Mucosa of descending colon (tissue), 3 donors: ENCODE data around the gene NFASC. TPM values are rescaled to one million over a fixed set of nuclear protein-coding genes. Genes with fewer than 3 reads are reported as not detected.

Source experiments
- ATAC-seq: fragments of 200-7000 bp; cut with Tn5 transposase; one replicate; pipeline ENCODE4 v1.9.1; 2020; ENCODE audit warnings: mild to moderate bottlenecking, moderate library complexity
- DNase-seq, 3 donors: peaks; one replicate each; pipeline ENCODE4 v3.0.0-alpha.2; 2020
- H3K36me3 ChIP-seq: fragments of 200-600 bp; one replicate; pipeline ENCODE4 v1.8.0; 2021; ENCODE audit warnings: low read depth, mild to moderate bottlenecking
- H3K4me1 ChIP-seq: fragments of 200-600 bp; one replicate; pipeline ENCODE4 v1.8.0; 2021; ENCODE audit warnings: low read depth, mild to moderate bottlenecking
- H3K4me3 ChIP-seq: fragments of 200-600 bp; one replicate; pipeline ENCODE4 v1.8.0; 2021; ENCODE audit warnings: mild to moderate bottlenecking
- H3K9me3 ChIP-seq: fragments of 200-600 bp; one replicate; pipeline ENCODE4 v1.8.0; 2021; ENCODE audit warnings: mild to moderate bottlenecking
- intact Hi-C, 2 donors: fragments of 100-400 bp; cut with DNase I in 1 of 2; cut with micrococcal nuclease in 1 of 2; formaldehyde crosslinking; loops; one replicate each; pipeline versions ENCODE4 v1.11.0 to v1.11.1; 2022; cut with DNase I, micrococcal nuclease
- total RNA-seq, 3 donors: library from RNA; stranded (reverse); fragmentation: NEBNext Ultra II Directional in 2 of 3; extraction: Animal tissue kit (Norgen Biotek cat#: 25700) in 2 of 3; gene quantifications; one replicate each; pipeline versions ENCODE4 v1.2.1 to v1.2.4, GENCODE V29; 2021 to 2023
- TF ChIP-seq, protein P1 (sequence below): fragments of 200-600 bp; IDR thresholded peaks from one replicate; pipeline ENCODE4 v1.8.0; 2022; ENCODE audit warnings: antibody characterized with exemption, mild to moderate bottlenecking
- donor health status: DM: no; HTN: no; CAD: no; lungs with moderate emphysema.
- donor health status: DM: no; HTN: no; CAD: no.
- donor health status: DM: no; HTN: yes; CAD: no.

NFASC gene
- total RNA-seq, 3 donors from 2014 or later, result 12.3 to 27.6 (median 22.7) TPM

DNA sequence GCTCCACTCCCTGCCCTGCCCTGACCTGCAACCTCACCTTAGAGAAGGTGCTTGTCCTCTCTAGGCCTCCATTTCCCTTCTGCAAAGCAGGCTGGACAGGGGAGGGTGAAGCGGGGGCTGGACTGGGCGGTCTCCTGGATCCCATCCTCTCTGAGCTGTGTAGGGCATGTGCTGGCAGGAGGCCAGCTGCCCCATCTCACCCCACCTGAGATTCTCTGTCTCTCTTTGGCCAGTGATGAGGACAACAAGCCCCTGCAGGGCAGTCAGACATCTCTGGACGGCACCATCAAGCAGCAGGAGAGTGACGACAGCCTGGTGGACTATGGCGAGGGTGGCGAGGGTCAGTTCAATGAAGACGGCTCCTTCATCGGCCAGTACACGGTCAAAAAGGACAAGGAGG, 145.4 kb downstream of the NFASC start:
- intact Hi-C loops, result no loop called here
- no peak overlapping the region for H3K4me3 ChIP-seq
- no peaks in the 10 kb centered on the region for H3K36me3 ChIP-seq
- no peaks in the 10 kb centered on the region for H3K9me3 ChIP-seq
- peaks cover 4% of the 10 kb centered on the region for H3K4me1 ChIP-seq
- DNase-seq, result no peak
- ATAC-seq, result no peak
- TF ChIP-seq, protein P1, sequence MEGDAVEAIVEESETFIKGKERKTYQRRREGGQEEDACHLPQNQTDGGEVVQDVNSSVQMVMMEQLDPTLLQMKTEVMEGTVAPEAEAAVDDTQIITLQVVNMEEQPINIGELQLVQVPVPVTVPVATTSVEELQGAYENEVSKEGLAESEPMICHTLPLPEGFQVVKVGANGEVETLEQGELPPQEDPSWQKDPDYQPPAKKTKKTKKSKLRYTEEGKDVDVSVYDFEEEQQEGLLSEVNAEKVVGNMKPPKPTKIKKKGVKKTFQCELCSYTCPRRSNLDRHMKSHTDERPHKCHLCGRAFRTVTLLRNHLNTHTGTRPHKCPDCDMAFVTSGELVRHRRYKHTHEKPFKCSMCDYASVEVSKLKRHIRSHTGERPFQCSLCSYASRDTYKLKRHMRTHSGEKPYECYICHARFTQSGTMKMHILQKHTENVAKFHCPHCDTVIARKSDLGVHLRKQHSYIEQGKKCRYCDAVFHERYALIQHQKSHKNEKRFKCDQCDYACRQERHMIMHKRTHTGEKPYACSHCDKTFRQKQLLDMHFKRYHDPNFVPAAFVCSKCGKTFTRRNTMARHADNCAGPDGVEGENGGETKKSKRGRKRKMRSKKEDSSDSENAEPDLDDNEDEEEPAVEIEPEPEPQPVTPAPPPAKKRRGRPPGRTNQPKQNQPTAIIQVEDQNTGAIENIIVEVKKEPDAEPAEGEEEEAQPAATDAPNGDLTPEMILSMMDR, result no peak

DNA sequence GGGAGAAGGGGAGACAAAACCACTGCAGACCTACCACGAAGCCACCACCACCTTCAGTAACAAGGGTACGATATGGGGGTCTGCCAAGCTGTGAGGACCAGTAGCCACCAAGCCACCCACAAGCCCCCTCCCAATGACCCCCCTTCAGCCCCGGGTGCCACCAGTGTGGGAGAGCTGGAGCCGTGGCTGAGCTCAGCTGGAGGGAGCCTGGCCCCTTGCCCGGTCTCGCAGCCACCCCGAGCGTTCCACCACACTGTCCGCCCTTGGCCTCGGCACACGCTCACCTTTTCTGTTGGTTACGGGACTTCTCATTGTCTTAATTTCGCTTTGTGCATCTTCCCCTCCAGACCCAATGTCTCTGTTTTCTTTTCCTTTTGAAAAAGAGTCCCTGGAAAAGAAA, 145.9 kb downstream of the NFASC start:
- no peak for ATAC-seq
- Histone ChIP-seq H3K4me3 (no peak overlapping the region), H3K9me3 (no peaks in the 10 kb centered on the region)

DNA sequence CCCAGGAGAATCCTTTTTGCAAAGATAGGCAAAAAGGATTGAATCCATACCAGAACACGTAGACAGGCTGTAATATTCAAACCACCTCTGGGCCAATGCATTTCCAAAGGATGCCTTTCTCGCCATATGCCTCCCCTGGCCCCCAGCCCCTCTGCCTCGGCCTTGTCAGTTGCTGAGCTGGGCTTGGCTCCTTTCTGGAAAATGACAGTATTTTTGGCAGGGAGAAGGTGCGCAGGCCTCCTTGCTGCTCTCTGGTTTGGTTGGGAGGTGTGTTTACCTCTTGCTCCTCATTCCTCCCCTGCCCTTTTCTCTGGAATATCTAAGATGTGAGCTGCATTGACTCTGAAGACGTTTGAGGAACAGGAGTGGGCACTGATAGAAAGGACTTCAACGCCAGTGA, 146.3 kb downstream of the NFASC start:
- peaks cover 4% of the 10 kb centered on the region for H3K4me1 ChIP-seq
- H3K36me3 ChIP-seq, result no peaks in the 10 kb centered on the region
- no peak overlapping the region for H3K4me3 ChIP-seq
- TF ChIP-seq, protein P1, result no peak
- intact Hi-C loops, result no loop called here
- DNase-seq (no peak), ATAC-seq (no peak)
- no peaks in the 10 kb centered on the region for H3K9me3 ChIP-seq

More for the DNA sequence above, 145.9 kb downstream of the NFASC start:
- H3K36me3 ChIP-seq, result no peaks in the 10 kb centered on the region
- no peak for DNase-seq
- TF ChIP-seq, protein P1, result no peak
- intact Hi-C loops, result no loop called here
- H3K4me1 ChIP-seq, result peaks cover 4% of the 10 kb centered on the region

DNA sequence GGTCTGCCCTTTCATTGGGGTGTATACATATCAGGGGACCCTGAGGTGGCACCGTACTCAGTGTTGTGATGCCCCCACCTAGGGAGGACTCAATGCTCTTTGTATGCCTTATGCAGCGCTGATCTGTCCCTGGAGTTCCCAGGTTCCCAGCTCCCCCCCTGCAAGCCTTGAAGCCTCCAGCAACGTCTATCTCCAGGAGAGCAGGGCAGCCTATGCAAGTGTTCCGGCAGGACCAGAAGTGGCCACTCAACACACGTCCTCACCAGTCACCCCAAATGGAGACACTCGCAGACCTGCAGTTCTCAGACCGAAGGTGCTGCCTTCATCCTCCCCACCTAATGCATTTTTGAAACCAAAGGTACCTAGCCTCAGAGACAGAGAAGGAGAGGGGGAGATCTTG, 147.1 kb downstream of the NFASC start:
- ATAC-seq, result no peak
- Histone ChIP-seq H3K9me3 (no peaks in the 10 kb centered on the region), H3K4me1 (peaks cover 4% of the 10 kb centered on the region), H3K4me3 (no peak overlapping the region), H3K36me3 (no peaks in the 10 kb centered on the region)
- intact Hi-C loops, result no loop called here
- no peak for DNase-seq
- TF ChIP-seq, protein P1, result no peak

DNA sequence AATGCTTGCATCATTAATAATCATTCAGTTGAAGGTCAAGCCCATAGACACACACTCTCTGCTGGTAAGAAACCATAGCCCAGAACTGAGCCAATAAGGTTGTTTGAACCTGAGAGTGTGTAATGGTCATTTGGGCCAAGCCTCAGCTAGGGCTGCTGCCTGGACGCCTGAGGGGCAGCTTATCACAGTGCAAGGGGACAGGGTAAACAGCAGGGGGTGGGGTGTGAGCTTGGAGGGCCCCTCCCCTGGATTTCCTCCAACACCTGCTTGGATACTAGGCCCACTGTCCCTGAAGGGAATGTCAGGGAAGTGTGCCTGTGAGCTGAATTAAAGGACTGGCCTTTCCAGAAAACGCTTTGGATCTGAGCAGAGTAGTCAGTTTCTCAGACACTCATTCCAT, 147.7 kb downstream of the NFASC start:
- no peak overlapping the region for H3K4me3 ChIP-seq
- peaks cover 4% of the 10 kb centered on the region for H3K4me1 ChIP-seq
- H3K9me3 ChIP-seq, result no peaks in the 10 kb centered on the region
- ATAC-seq (no peak), DNase-seq (no peak)
- TF ChIP-seq, protein P1, result no peak
- H3K36me3 ChIP-seq, result no peaks in the 10 kb centered on the region
- intact Hi-C loops, result no loop called here

DNA sequence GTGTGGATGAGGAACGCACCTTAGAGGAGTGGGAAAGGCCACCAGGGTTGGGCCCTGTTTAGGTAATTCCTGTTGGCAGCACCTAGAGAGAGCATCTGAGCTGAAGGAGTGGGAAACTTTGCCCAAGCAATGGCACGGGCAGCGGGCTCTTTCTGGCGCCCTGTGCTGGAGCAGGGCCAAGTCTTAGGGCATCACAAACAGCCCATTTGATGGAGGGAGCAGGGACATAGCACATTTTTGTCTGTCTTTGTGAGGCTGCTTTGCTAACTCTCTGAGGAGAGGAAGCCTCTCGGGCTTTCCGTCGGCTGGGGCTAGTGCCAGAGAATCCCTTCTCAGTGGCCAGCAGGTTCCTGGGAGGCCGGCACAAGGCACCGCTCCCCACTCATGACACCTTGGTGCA, 149.8 kb downstream of the NFASC start:
- ATAC-seq (no peak), DNase-seq (no peak)
- H3K36me3 ChIP-seq, result no peaks in the 10 kb centered on the region
- TF ChIP-seq, protein P1, result no peak
- H3K9me3 ChIP-seq, result no peaks in the 10 kb centered on the region
- H3K4me3 ChIP-seq, result no peak overlapping the region
- intact Hi-C loops, result no loop called here
- H3K4me1 ChIP-seq, result no peaks in the 10 kb centered on the region
